Measurements from ENCODE around the gene STARD9. TPM values are rescaled to one million over a fixed set of nuclear protein-coding genes. Genes with fewer than 3 reads are reported as not detected.

Gene STARD9
- total RNA-seq, 1 donor from 2014 or later: 8.8 TPM

DNA sequence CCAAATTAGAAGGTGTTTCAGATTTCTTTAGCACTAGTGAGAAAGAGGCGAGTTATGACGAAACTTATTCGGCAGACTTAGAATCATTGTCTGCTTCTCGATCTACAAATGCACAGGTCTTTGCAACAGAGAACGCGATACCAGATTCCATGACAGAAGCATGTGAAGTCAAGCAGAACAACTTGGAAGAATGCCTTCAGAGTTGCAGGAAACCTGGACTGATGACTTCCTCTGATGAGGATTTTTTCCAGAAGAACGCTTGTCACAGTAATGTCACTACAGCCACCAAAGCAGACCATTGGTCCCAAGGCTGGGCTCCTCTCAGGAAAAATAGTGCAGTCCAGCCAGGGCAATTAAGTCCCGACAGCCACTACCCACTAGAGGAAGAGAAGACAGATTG is 110.9 kb downstream of the STARD9 start:
- Mint-ChIP-seq H3K27ac (no peak overlapping the region), H3K4me3 (no peak overlapping the region), H3K36me3 (ENCODE audit: low read depth) (peaks cover 17% of the 10 kb centered on the region), H3K9me3 (no peaks in the 10 kb centered on the region), H3K27me3 (no peaks in the 10 kb centered on the region), H3K4me1 (peaks cover 7% of the 10 kb centered on the region)
- intact Hi-C loops (cut with micrococcal nuclease): no loop called here
- no peak for DNase-seq

DNA sequence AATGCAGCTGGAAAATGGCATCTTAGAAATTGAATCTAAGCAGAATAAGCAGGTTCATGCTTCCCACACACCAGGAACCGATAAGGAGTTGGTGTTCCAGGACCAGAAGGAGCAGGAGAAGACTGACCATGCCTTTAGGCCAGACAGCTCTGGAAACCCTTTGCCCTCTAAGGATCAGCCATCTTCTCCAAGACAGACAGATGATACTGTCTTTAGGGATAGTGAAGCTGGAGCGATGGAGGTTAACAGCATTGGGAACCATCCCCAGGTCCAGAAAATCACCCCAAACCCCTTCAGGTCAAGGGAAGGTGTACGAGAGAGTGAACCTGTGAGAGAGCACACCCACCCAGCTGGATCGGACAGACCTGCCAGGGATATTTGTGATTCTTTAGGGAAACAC is 112.3 kb downstream of the STARD9 start:
- Mint-ChIP-seq H3K27ac (no peak overlapping the region), H3K27me3 (no peaks in the 10 kb centered on the region), H3K36me3 (ENCODE audit: low read depth) (peaks cover 11% of the 10 kb centered on the region), H3K4me3 (no peak overlapping the region), H3K4me1 (peaks cover 9% of the 10 kb centered on the region), H3K9me3 (no peaks in the 10 kb centered on the region)
- intact Hi-C loops (cut with micrococcal nuclease): no loop called here
- DNase-seq: no peak

DNA sequence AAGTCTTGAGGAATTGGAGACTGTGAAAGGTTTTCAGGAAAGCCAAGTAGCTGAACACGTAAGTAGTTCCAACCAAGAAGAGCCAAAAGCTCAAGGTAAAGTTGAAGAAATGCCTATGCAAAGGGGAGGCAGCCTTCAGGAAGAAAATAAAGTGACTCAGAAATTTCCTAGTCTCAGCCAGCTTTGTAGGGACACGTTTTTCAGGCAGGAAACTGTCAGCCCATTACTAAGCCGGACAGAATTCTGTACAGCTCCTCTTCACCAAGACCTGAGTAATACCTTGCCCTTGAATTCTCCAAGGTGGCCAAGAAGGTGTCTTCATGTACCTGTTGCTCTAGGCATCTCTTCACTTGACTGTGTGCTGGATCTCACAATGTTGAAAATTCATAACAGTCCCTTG is 112.9 kb downstream of the STARD9 start:
- H3K27me3 Mint-ChIP-seq: no peaks in the 10 kb centered on the region

DNA sequence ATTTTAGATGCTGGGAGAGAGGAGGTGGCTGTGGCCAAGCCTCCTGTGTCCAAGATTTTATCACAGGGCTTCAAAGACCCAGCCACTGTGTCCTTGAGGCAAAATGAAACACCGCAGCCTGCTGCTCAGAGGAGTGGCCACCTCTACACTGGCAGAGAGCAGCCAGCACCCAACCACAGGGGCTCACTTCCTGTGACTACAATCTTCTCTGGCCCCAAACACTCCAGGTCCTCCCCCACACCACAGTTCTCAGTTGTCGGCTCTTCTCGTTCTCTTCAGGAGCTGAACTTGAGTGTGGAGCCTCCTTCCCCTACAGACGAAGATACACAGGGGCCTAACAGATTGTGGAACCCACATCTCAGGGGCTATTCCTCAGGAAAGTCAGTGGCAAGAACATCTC is 115.9 kb downstream of the STARD9 start:
- no peaks in the 10 kb centered on the region for H3K9me3 Mint-ChIP-seq
- peaks cover 7% of the 10 kb centered on the region for H3K4me1 Mint-ChIP-seq
- H3K27ac Mint-ChIP-seq: no peak overlapping the region
- intact Hi-C loops (cut with micrococcal nuclease): no loop called here
- no peak for DNase-seq
- no peak overlapping the region for H3K4me3 Mint-ChIP-seq
- no peaks in the 10 kb centered on the region for H3K27me3 Mint-ChIP-seq
- H3K36me3 Mint-ChIP-seq (ENCODE audit: low read depth): peaks cover 2% of the 10 kb centered on the region

More for the DNA sequence above, 112.9 kb downstream of the STARD9 start:
- no peak for DNase-seq
- Mint-ChIP-seq H3K36me3 (ENCODE audit: low read depth) (peaks cover 9% of the 10 kb centered on the region), H3K27ac (no peak overlapping the region), H3K4me1 (peaks cover 9% of the 10 kb centered on the region), H3K9me3 (no peaks in the 10 kb centered on the region), H3K4me3 (no peak overlapping the region)
- intact Hi-C loops (cut with micrococcal nuclease): no loop called here

DNA sequence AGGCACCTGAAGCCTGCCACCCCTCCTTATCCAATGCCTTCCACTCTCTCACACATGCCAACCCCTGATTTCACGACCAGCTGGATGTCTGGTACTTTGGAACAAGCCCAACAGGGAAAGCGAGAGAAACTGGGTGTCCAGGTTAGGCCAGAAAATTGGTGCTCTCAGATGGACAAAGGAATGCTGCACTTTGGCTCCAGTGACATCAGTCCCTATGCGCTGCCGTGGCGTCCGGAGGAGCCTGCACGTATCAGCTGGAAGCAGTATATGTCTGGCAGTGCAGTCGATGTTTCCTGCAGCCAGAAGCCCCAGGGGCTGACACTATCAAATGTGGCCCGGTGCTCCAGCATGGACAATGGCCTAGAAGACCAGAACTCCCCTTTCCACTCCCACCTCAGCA is 116.4 kb downstream of the STARD9 start:
- Mint-ChIP-seq H3K4me3 (no peak overlapping the region), H3K4me1 (peaks cover 7% of the 10 kb centered on the region), H3K27ac (no peak overlapping the region), H3K9me3 (no peaks in the 10 kb centered on the region), H3K36me3 (ENCODE audit: low read depth) (no peaks in the 10 kb centered on the region), H3K27me3 (no peaks in the 10 kb centered on the region)
- intact Hi-C loops (cut with micrococcal nuclease): no loop called here
- DNase-seq: peak; percentile 52

DNA sequence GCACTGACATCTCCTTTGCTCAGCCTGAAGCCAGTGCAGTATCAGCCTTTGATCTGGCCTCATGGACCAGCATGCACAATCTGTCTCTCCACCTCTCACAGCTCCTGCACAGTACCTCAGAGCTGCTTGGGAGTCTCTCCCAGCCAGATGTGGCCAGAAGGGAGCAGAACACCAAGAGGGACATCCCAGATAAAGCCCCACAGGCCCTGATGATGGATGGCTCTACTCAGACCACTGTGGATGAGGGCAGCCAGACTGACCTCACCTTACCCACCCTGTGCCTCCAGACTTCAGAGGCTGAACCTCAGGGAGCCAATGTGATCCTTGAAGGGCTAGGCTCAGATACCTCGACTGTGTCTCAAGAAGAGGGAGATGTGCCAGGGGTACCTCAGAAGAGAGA is 117.1 kb downstream of the STARD9 start:
- Mint-ChIP-seq H3K9me3 (no peaks in the 10 kb centered on the region), H3K27me3 (no peaks in the 10 kb centered on the region), H3K27ac (no peak overlapping the region), H3K4me3 (no peak overlapping the region), H3K36me3 (ENCODE audit: low read depth) (no peaks in the 10 kb centered on the region), H3K4me1 (peaks cover 7% of the 10 kb centered on the region)
- intact Hi-C loops (cut with micrococcal nuclease): no loop called here
- no peak for DNase-seq

DNA sequence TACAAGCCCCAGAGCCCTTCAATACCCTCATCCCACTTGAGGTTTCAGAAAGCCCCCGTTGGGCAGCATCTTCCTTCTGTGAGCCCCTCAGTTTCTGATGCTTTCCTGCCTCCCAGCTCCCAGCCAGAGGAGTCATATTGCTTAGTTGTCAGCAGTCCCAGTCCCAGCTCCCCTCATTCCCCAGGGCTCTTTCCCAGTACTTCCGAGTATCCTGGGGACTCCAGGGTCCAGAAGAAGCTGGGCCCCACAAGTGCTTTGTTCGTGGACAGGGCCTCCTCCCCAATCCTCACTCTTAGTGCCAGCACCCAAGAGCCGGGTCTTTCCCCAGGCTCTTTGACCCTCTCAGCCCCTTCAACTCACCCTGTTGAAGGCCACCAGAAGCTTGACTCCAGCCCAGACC is 117.6 kb downstream of the STARD9 start:
- Mint-ChIP-seq H3K27me3 (no peaks in the 10 kb centered on the region), H3K27ac (no peak overlapping the region), H3K36me3 (ENCODE audit: low read depth) (no peaks in the 10 kb centered on the region), H3K4me1 (peaks cover 7% of the 10 kb centered on the region), H3K9me3 (no peaks in the 10 kb centered on the region), H3K4me3 (no peak overlapping the region)
- DNase-seq: no peak
- intact Hi-C loops (cut with micrococcal nuclease): no loop called here

DNA sequence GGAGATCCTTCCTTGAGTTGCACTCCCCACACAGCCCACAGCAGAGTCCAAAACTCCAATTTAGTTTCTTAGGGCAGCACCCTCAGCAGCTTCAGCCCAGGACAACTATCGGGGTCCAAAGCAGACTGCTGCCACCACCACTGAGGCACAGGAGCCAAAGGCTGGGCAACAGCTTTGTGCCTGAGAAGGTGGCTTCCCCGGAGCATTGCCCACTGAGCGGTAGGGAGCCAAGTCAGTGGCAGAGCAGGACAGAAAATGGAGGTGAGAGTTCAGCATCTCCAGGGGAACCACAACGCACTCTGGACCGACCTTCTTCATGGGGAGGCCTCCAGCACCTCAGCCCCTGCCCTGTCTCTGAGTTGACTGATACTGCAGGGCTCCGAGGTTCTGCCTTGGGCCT is 118.1 kb downstream of the STARD9 start:
- H3K36me3 Mint-ChIP-seq (ENCODE audit: low read depth): no peaks in the 10 kb centered on the region
- no peak overlapping the region for H3K4me3 Mint-ChIP-seq
- DNase-seq: no peak
- no peak overlapping the region for H3K27ac Mint-ChIP-seq
- H3K27me3 Mint-ChIP-seq: no peaks in the 10 kb centered on the region
- H3K9me3 Mint-ChIP-seq: no peaks in the 10 kb centered on the region
- peaks cover 7% of the 10 kb centered on the region for H3K4me1 Mint-ChIP-seq
- intact Hi-C loops (cut with micrococcal nuclease): no loop called here

DNA sequence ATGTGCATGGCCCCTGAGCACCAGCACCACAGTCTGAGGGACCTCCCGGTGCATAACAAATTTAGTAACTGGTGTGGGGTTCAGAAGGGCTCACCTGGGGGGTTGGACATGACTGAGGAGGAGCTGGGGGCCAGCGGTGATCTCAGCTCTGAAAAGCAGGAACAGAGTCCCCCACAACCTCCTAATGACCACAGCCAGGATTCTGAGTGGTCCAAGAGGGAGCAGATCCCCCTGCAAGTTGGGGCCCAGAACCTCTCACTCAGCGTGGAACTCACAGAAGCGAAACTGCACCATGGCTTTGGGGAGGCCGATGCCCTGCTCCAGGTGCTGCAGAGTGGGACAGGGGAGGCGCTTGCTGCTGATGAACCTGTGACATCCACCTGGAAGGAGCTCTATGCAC is 118.5 kb downstream of the STARD9 start:
- H3K36me3 Mint-ChIP-seq (ENCODE audit: low read depth): no peaks in the 10 kb centered on the region
- H3K27me3 Mint-ChIP-seq: no peaks in the 10 kb centered on the region
- H3K4me1 Mint-ChIP-seq: peaks cover 7% of the 10 kb centered on the region
- no peaks in the 10 kb centered on the region for H3K9me3 Mint-ChIP-seq
- H3K4me3 Mint-ChIP-seq: no peak overlapping the region
- intact Hi-C loops (cut with micrococcal nuclease): no loop called here
- DNase-seq: no peak
- no peak overlapping the region for H3K27ac Mint-ChIP-seq

DNA sequence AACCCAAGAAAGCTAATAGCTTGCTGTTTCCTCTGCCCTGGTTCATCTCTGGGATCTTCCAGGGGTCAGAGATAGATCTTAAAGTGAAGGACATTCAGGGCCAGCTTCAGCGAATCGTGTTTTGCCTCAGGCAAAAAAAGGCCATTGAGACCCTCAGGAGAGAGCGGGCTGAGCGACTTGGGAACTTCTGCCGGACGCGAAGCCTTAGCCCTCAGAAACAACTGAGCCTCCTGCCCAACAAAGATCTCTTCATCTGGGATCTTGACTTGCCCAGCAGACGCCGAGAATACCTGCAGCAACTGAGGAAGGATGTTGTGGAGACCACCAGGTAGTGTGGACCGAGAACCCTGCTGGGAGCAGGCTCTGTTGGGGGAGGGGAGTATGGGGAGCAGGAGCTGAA is 119.0 kb downstream of the STARD9 start:
- DNase-seq: no peak
- Mint-ChIP-seq H3K9me3 (no peaks in the 10 kb centered on the region), H3K36me3 (ENCODE audit: low read depth) (no peaks in the 10 kb centered on the region), H3K27ac (no peak overlapping the region), H3K4me1 (peaks cover 7% of the 10 kb centered on the region), H3K4me3 (no peak overlapping the region), H3K27me3 (no peaks in the 10 kb centered on the region)
- intact Hi-C loops (cut with micrococcal nuclease): no loop called here

DNA sequence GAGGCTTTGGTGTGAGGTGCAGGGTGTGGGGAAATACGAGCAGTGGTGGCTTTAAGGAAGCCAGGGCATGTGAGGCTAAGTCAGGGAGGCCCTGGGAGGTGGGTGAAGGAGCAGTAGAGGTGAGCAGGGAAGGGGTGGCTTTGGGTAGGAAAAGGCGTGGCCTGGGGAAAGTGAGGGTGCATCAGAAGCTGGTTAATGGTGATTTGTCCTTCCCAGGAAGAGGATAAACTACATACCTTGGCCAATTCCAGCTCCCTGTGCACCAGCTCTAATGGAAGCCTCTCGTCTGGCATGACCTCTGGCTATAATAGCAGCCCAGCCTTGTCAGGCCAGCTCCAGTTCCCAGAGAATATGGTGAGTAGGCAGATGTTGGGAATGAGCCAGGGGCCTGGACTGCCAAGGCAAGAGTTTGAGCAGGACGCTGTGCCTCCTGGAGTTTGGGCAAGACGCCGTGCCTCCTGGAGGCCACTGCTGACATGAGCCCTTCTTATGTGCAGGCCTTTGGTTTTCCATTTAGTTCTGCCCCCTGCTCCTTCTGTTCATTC is 120.2 kb downstream of the STARD9 start:
- Mint-ChIP-seq H3K27ac (no peak overlapping the region), H3K4me3 (no peak overlapping the region), H3K9me3 (no peaks in the 10 kb centered on the region), H3K27me3 (no peaks in the 10 kb centered on the region), H3K4me1 (peaks cover 7% of the 10 kb centered on the region), H3K36me3 (ENCODE audit: low read depth) (no peaks in the 10 kb centered on the region)
- intact Hi-C loops (cut with micrococcal nuclease): no loop called here
- DNase-seq: no peak

DNA sequence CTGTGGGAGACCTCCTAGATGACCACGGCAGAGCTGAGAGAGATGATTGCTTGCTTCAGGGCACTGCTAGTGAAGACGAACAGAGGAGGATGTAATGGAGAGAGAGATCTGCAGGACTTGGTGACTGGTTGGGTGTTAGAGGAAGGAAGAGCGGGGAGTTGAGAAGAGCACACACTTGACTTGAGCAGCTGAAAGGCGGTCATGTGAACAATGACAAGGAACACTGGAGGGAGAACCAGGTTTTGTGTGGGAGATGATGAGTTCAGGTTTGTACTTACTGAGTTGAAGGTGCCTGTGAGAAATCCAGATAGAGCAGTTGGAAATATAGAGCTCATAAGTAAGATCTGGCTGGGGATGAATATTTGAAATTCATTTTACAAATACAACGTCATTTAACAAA is 121.2 kb downstream of the STARD9 start:
- intact Hi-C loops (cut with micrococcal nuclease): no loop called here
- Mint-ChIP-seq H3K4me1 (no peaks in the 10 kb centered on the region), H3K4me3 (no peak overlapping the region), H3K36me3 (ENCODE audit: low read depth) (no peaks in the 10 kb centered on the region), H3K27me3 (no peaks in the 10 kb centered on the region), H3K9me3 (no peaks in the 10 kb centered on the region), H3K27ac (no peak overlapping the region)
- no peak for DNase-seq

DNA sequence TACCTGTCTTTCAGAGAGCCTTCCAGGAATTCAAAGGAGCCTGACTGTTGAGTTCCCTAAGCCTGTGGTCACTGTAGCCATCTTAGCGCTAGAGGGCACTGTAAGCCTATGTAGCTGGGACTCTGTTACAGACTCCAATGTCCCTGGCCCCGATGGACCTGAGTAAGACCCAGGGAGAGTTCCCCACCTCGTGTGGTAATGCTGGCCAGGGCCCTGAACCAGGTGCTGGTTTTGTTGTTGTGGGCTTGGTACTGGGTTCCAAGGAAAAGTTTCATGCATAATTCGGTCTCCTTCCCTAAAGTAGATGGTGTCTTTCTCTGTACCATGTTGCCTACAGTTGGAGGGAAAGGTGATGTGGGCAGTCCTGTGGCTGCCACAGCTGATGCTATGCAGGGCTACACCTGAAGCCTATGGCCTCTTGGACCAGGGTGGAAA is 129.1 kb downstream of the STARD9 start:
- peaks cover 7% of the 10 kb centered on the region for H3K4me1 Mint-ChIP-seq
- H3K27me3 Mint-ChIP-seq: no peaks in the 10 kb centered on the region
- no peaks in the 10 kb centered on the region for H3K9me3 Mint-ChIP-seq
- H3K4me3 Mint-ChIP-seq: no peak overlapping the region
- DNase-seq: peak; percentile 90
- no peak overlapping the region for H3K27ac Mint-ChIP-seq
- no peaks in the 10 kb centered on the region for H3K36me3 Mint-ChIP-seq (ENCODE audit: low read depth)
- intact Hi-C loops (cut with micrococcal nuclease): loop anchor here (1.0 to 5.0 kb wide), 2 partner anchors 222 to 498 kb away; no protein-coding TSS in a partner anchor

DNA sequence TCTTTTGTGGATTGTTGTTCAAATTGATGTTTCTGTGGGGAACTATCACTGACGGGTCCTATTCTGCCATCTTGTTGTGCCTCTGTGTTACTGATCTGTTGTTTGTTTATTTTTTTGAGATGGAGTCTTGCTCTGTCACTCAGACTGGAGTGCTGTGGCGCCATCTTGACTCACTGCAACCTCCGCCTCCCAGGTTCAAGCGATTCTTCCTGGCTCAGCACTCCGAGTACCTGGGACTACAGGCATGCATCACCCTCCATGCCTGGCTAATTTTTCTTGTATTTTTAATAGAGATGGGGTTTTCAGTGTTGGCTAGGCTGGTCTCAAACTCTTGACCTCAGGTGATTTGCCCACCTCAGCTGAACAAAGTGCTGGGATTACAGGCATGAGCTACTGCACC is 129.9 kb downstream of the STARD9 start:
- Mint-ChIP-seq H3K4me3 (no peak overlapping the region), H3K36me3 (ENCODE audit: low read depth) (no peaks in the 10 kb centered on the region), H3K27ac (no peak overlapping the region), H3K27me3 (no peaks in the 10 kb centered on the region), H3K4me1 (peaks cover 7% of the 10 kb centered on the region), H3K9me3 (no peaks in the 10 kb centered on the region)
- intact Hi-C loops (cut with micrococcal nuclease): no loop called here
- no peak for DNase-seq

DNA sequence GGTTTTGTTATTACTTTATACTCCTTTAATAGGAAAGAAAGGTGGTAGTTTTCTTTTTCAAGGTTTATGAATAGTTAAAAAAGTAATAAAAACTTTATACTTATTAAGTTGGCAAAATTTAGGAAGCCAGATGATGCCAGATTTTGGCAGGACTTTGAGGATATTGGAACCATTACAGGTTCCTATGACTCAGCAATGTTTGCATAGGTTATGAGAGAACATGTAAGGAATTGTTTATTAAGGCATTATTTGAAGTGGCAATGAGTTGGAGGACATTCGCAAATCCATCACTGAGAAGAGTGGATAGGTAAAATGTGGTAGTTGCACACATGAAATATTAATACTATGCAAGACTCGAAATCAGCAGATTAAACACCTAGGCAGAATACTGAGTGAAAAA is 131.7 kb downstream of the STARD9 start:
- no peaks in the 10 kb centered on the region for H3K27me3 Mint-ChIP-seq
- no peak for DNase-seq
- no peaks in the 10 kb centered on the region for H3K9me3 Mint-ChIP-seq
- H3K36me3 Mint-ChIP-seq (ENCODE audit: low read depth): no peaks in the 10 kb centered on the region
- H3K4me3 Mint-ChIP-seq: no peak overlapping the region
- no peak overlapping the region for H3K27ac Mint-ChIP-seq
- intact Hi-C loops (cut with micrococcal nuclease): no loop called here
- peaks cover 7% of the 10 kb centered on the region for H3K4me1 Mint-ChIP-seq

Measured in activated CD4-positive, alpha-beta T cell treated with anti-CD3 and anti-CD28 coated beads, Interleukin-2, amount 10 ng/mL, durations not matched to agents 24 days and 14 days (primary cell).